Testis (tissue), 2 donors: ENCODE data around the gene EPB41.

Source experiments
- CTCF ChIP-seq, 3 experiments: fragments of 450-650 bp in 2 of 3; fragments of 200-600 bp in 1 of 3; sonication (generic) in 1 of 3; IDR thresholded peaks; one replicate each; pipeline ENCODE4 v1.5.1; 2016 to 2019; ENCODE audit warnings: antibody characterized with exemption in 3 of 3, mild to moderate bottlenecking in 2 of 3, moderate library complexity in 1 of 3
- POLR2A ChIP-seq: fragments of 450-650 bp; IDR thresholded peaks from one replicate; pipeline ENCODE4 v1.6.1; 2017; ENCODE audit warnings: antibody characterized with exemption, mild to moderate bottlenecking, moderate library complexity

GRCh38 chr1:28984311-28984684 is 69.9 kb downstream of the EPB41 start:
- TF ChIP-seq CTCF (IDR thresholded peaks at IDR 0.05) (no peak), POLR2A (no peak)
